ENCODE results near the gene EPO.

EPO gene

GRCh38 chr7:100719523-100720278, 567 bp upstream of the EPO start:
- H3K36me3 ChIP-seq (ENCODE audit: control insufficient read depth, low read length) = no peaks in the 10 kb centered on the region
- H3K4me3 ChIP-seq (ENCODE audit: low read length) = no peak overlapping the region
- H3K9me3 ChIP-seq (ENCODE audit: control insufficient read depth, insufficient read depth, low read length) = peaks cover 3% of the 10 kb centered on the region; the same call in 1 of the 2 replicates
- TF ChIP-seq EZH2phosphoT487 (IDR thresholded peaks at IDR 0.05; ENCODE audit: borderline replicate concordance, low read length) = no peak
- TF ChIP-seq CTCF (IDR thresholded peaks at IDR 0.05; ENCODE audit: low read depth, low read length, poor library complexity, severe bottlenecking) = no peak
- no peaks in the 10 kb centered on the region for H3K4me1 ChIP-seq (ENCODE audit: control insufficient read depth, low read length)
- no peaks in the 10 kb centered on the region for H3K9me2 ChIP-seq (replicated peaks; ENCODE audit: control insufficient read depth, low read length)
- no peaks in the 10 kb centered on the region for H4K20me1 ChIP-seq (ENCODE audit: control insufficient read depth, insufficient read depth, low read depth, low read length)
- no peak overlapping the region for H3K27ac ChIP-seq (ENCODE audit: low read depth, low read length)
- H3F3A ChIP-seq (ENCODE audit: control insufficient read depth, insufficient read depth) = no peaks in the 10 kb centered on the region
- no peak overlapping the region for H3K4me2 ChIP-seq (ENCODE audit: low read length)
- no peaks in the 10 kb centered on the region for H3K79me2 ChIP-seq (ENCODE audit: control insufficient read depth, low read length)
- peaks cover 37% of the 10 kb centered on the region for H3K27me3 ChIP-seq (ENCODE audit: control insufficient read depth, low read length)

- Histone ChIP-seq H3K36me3 (ENCODE audit: control insufficient read depth, low read length) (no peaks in the 10 kb centered on the region), H4K20me1 (ENCODE audit: control insufficient read depth, insufficient read depth, low read depth, low read length) (no peaks in the 10 kb centered on the region), H3K9me3 (ENCODE audit: control insufficient read depth, insufficient read depth, low read length) (peaks cover 3% of the 10 kb centered on the region; the same call in 1 of the 2 replicates), H3K9me2 (replicated peaks; ENCODE audit: control insufficient read depth, low read length) (no peaks in the 10 kb centered on the region), H3K27me3 (ENCODE audit: control insufficient read depth, low read length) (peaks cover 48% of the 10 kb centered on the region), H3F3A (ENCODE audit: control insufficient read depth, insufficient read depth) (no peaks in the 10 kb centered on the region), H3K27ac (ENCODE audit: low read depth, low read length) (no peak overlapping the region), H3K79me2 (ENCODE audit: control insufficient read depth, low read length) (no peaks in the 10 kb centered on the region), H3K4me2 (ENCODE audit: low read length) (no peak overlapping the region), H3K4me1 (ENCODE audit: control insufficient read depth, low read length) (peaks cover 6% of the 10 kb centered on the region), H3K4me3 (ENCODE audit: low read length) (no peak overlapping the region)
- TF ChIP-seq CTCF (IDR thresholded peaks at IDR 0.05; ENCODE audit: low read depth, low read length, poor library complexity, severe bottlenecking) = no peak
- no peak for TF ChIP-seq EZH2phosphoT487 (IDR thresholded peaks at IDR 0.05; ENCODE audit: borderline replicate concordance, low read length)
These were observed 620 bp downstream of the EPO start for GRCh38 chr7:100720671-100721504.

- peaks cover 50% of the 10 kb centered on the region for H3K27me3 ChIP-seq (ENCODE audit: control insufficient read depth, low read length)
- H3K79me2 ChIP-seq (ENCODE audit: control insufficient read depth, low read length) = no peaks in the 10 kb centered on the region
- no peak overlapping the region for H3K4me3 ChIP-seq (ENCODE audit: low read length)
- H3F3A ChIP-seq (ENCODE audit: control insufficient read depth, insufficient read depth) = no peaks in the 10 kb centered on the region
- no peaks in the 10 kb centered on the region for H3K9me2 ChIP-seq (replicated peaks; ENCODE audit: control insufficient read depth, low read length)
- no peaks in the 10 kb centered on the region for H4K20me1 ChIP-seq (ENCODE audit: control insufficient read depth, insufficient read depth, low read depth, low read length)
- no peak overlapping the region for H3K27ac ChIP-seq (ENCODE audit: low read depth, low read length)
- TF ChIP-seq CTCF (IDR thresholded peaks at IDR 0.05; ENCODE audit: low read depth, low read length, poor library complexity, severe bottlenecking) (no peak), EZH2phosphoT487 (IDR thresholded peaks at IDR 0.05; ENCODE audit: borderline replicate concordance, low read length) (no peak)
- H3K9me3 ChIP-seq (ENCODE audit: control insufficient read depth, insufficient read depth, low read length) = peaks cover 3% of the 10 kb centered on the region; the same call in 1 of the 2 replicates
- no peaks in the 10 kb centered on the region for H3K36me3 ChIP-seq (ENCODE audit: control insufficient read depth, low read length)
- H3K4me1 ChIP-seq (ENCODE audit: control insufficient read depth, low read length) = peaks cover 6% of the 10 kb centered on the region
- H3K4me2 ChIP-seq (ENCODE audit: low read length) = no peak overlapping the region
These were observed 1.2 kb downstream of the EPO start for GRCh38 chr7:100721505-100721812.

Data from DOHH2 (cell line).